SK-N-SH treated with all-trans-retinoic acid at 6 μM for 48 hours (cell line): Measurements from ENCODE around the gene CLHC1.

Source experiments
- CSDC2 ChIP-seq: fragments of 250-450 bp; sonication (Bioruptor Pico); IDR thresholded peaks from 2 replicates; pipeline ENCODE4 v1.5.0; 2020; ENCODE audit warnings: mild to moderate bottlenecking, moderate library complexity
- GLIS3 ChIP-seq: fragments of 250-450 bp; sonication (Bioruptor Pico); IDR thresholded peaks from 2 replicates; pipeline ENCODE4 v1.5.0; 2020; ENCODE audit warnings: mild to moderate bottlenecking, moderate library complexity
- PATZ1 ChIP-seq: fragments of 250-450 bp; sonication (Bioruptor Pico); IDR thresholded peaks from 2 replicates; pipeline ENCODE4 v1.8.0; 2020; ENCODE audit warnings: mild to moderate bottlenecking, moderate library complexity, borderline replicate concordance
- RARB ChIP-seq: fragments of 250-450 bp; sonication (Bioruptor Pico); IDR thresholded peaks from 2 replicates; pipeline ENCODE4 v1.8.0; 2021; ENCODE audit warnings: mild to moderate bottlenecking, moderate library complexity
- TCF4 ChIP-seq: fragments of 250-450 bp; sonication (Bioruptor Pico); IDR thresholded peaks from 2 replicates; pipeline ENCODE4 v1.8.0; 2021; ENCODE audit warnings: mild to moderate bottlenecking, moderate library complexity, borderline replicate concordance
- ZFP3 ChIP-seq: fragments of 250-450 bp; sonication (Bioruptor Pico); IDR thresholded peaks from 2 replicates; pipeline ENCODE4 v1.5.0; 2020; ENCODE audit warnings: mild to moderate bottlenecking, moderate library complexity
- ZFP30 ChIP-seq: fragments of 450-650 bp; formaldehyde crosslinking; IDR thresholded peaks from 2 replicates; pipeline ENCODE4 v1.5.0; 2022; ENCODE audit warnings: mild to moderate bottlenecking, moderate library complexity
- ZNF8 ChIP-seq: fragments of 450-650 bp; formaldehyde crosslinking; IDR thresholded peaks from 2 replicates; pipeline ENCODE4 v1.5.0; 2020; ENCODE audit warnings: mild to moderate bottlenecking, moderate library complexity

GRCh38 chr2:55204536-55204935, 27.6 kb downstream of the CLHC1 start:
- TF ChIP-seq ZNF8 (CRISPR knock-in tag): peak; percentile 94
- no peak for TF ChIP-seq PATZ1 (CRISPR knock-in tag)
- TF ChIP-seq RARB: no peak
- no peak for TF ChIP-seq ZFP30 (CRISPR knock-in tag)
- TF ChIP-seq GLIS3 (CRISPR knock-in tag): no peak
- no peak for TF ChIP-seq CSDC2 (CRISPR knock-in tag)
- no peak for TF ChIP-seq TCF4 (CRISPR knock-in tag)
- no peak for TF ChIP-seq ZFP3
